Activated T-helper 1 cell treated with anti-CD3 and anti-CD28 coated beads, Interleukin-12 subunit alpha, Interleukin-12 subunit beta, Interleukin-2, Interleukin-4 antibody, amounts not matched to agents 30 ng/mL and 10 ng/mL and 1 ng/mL, durations not matched to agents 14 hours and 24 hours and 36 hours (primary cell): ENCODE data around the gene IL22. TPM values are rescaled to one million over a fixed set of nuclear protein-coding genes. Genes with fewer than 3 reads are reported as not detected.

Experiments
- DNase-seq: peaks from one replicate; pipeline ENCODE4 v3.0.0; 2021; ENCODE audit warnings: low spot score
- H3K27ac Mint-ChIP-seq: one replicate; pipeline ENCODE4 v1.8.0; 2021; ENCODE audit warnings: mild to moderate bottlenecking, mixed read lengths
- H3K27me3 Mint-ChIP-seq: one replicate; pipeline ENCODE4 v1.8.0; 2022; ENCODE audit warnings: mild to moderate bottlenecking, moderate library complexity, mixed read lengths; ENCODE audit not compliant: insufficient read depth
- H3K36me3 Mint-ChIP-seq: one replicate; pipeline ENCODE4 v1.8.0; 2021; ENCODE audit warnings: low read depth, mixed read lengths
- H3K4me1 Mint-ChIP-seq: one replicate; pipeline ENCODE4 v1.8.0; 2021; ENCODE audit warnings: low read depth, mixed read lengths
- H3K4me3 Mint-ChIP-seq: one replicate; pipeline ENCODE4 v1.8.0; 2021; ENCODE audit warnings: mild to moderate bottlenecking, moderate library complexity, mixed read lengths
- H3K9me3 Mint-ChIP-seq: one replicate; pipeline ENCODE4 v1.8.0; 2021; ENCODE audit warnings: mixed read lengths
- intact Hi-C: fragments of 100-400 bp; cut with micrococcal nuclease; formaldehyde crosslinking; loops from one replicate; pipeline ENCODE4 v1.15.1; 2024
- total RNA-seq: library from RNA; stranded (reverse); gene quantifications from 2 replicates; pipeline ENCODE4 v1.2.3, GENCODE V29; 2022

Gene IL22
- total RNA-seq, 1 donor from 2014 or later = 3.4 TPM

DNA sequence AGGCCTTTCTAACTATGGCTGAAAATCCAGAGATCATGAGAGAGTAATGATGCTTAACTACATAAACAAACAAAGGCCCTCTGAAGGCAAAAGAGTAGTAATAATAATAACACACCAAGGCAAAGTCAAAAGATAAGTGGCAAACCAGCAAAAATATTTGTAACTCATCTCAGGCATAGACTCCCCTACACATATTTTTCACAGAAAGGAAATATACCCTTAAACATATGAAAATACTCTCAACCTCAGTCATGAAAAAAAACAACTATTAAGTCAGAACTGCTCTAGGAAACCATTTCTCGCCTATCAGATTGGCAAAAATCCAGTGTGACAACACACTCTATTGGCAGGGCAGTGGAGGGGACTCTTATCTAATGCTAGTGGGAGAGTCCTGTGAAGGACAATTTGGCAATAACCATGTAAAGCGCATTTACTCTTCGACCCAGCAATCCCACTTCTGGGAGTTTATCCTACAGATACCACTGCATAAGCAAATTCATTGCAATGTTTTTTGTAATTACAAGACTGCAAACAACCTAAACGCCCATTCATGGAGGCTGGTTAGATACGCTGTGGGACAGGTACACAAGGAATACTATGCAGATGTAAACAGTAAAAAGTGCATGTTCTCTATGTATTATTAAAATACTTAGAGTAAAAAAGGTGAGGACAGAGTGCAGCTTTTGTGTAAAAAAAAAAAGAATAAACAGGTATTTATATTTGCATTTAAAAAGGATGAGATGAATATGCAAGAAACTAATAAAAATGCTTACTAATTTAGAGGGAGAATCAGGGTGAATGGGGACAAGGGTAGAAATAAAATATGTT is 26.0 kb upstream of the IL22 start:
- no peak for DNase-seq
- H3K27me3 Mint-ChIP-seq = no peaks in the 10 kb centered on the region
- peaks cover 61% of the 10 kb centered on the region for H3K4me1 Mint-ChIP-seq
- intact Hi-C loops = loop anchor here (2.0 to 10.0 kb wide), 6 partner anchors 37 to 585 kb away; no protein-coding TSS in a partner anchor
- H3K4me3 Mint-ChIP-seq = no peak overlapping the region
- no peaks in the 10 kb centered on the region for H3K36me3 Mint-ChIP-seq
- peak overlapping the region; percentile 45 for H3K27ac Mint-ChIP-seq
- H3K9me3 Mint-ChIP-seq = no peaks in the 10 kb centered on the region

- intact Hi-C loops = loop anchor here (5.0 to 10.0 kb wide), 5 partner anchors 96 to 582 kb away; no protein-coding TSS in a partner anchor
- Mint-ChIP-seq H3K4me3 (peak overlapping the region; percentile 34), H3K9me3 (no peaks in the 10 kb centered on the region), H3K27ac (peak overlapping the region; percentile 57), H3K27me3 (no peaks in the 10 kb centered on the region), H3K4me1 (peaks cover 45% of the 10 kb centered on the region), H3K36me3 (no peaks in the 10 kb centered on the region)
- DNase-seq = no peak
These were observed 23.1 kb upstream of the IL22 start for GRCh38 chr12:68276402-68276930.

GRCh38 chr12:68272732-68273131 is 19.3 kb upstream of the IL22 start:
- Mint-ChIP-seq H3K27ac (no peak overlapping the region), H3K36me3 (peaks cover 3% of the 10 kb centered on the region), H3K9me3 (no peaks in the 10 kb centered on the region), H3K27me3 (no peaks in the 10 kb centered on the region), H3K4me3 (no peak overlapping the region), H3K4me1 (peaks cover 46% of the 10 kb centered on the region)
- intact Hi-C loops = loop anchor here (10.0 kb wide), 1 partner anchor 578 kb away; no protein-coding TSS in a partner anchor
- no peak for DNase-seq

- Mint-ChIP-seq H3K36me3 (peaks cover 6% of the 10 kb centered on the region), H3K9me3 (no peaks in the 10 kb centered on the region), H3K27me3 (no peaks in the 10 kb centered on the region), H3K4me3 (no peak overlapping the region), H3K27ac (no peak overlapping the region), H3K4me1 (peaks cover 48% of the 10 kb centered on the region)
- DNase-seq = no peak
- intact Hi-C loops = loop anchor here (10.0 kb wide), 1 partner anchor 577 kb away; no protein-coding TSS in a partner anchor
These were observed 17.9 kb upstream of the IL22 start for GRCh38 chr12:68271346-68271745.

- H3K4me1 Mint-ChIP-seq = peaks cover 49% of the 10 kb centered on the region
- H3K27ac Mint-ChIP-seq = peak overlapping the region; percentile 85
- H3K27me3 Mint-ChIP-seq = no peaks in the 10 kb centered on the region
- no peak for DNase-seq
- H3K4me3 Mint-ChIP-seq = no peak overlapping the region
- H3K36me3 Mint-ChIP-seq = peaks cover 6% of the 10 kb centered on the region
- intact Hi-C loops = loop anchor here (10.0 kb wide), 1 partner anchor 576 kb away; no protein-coding TSS in a partner anchor
- peaks cover 3% of the 10 kb centered on the region for H3K9me3 Mint-ChIP-seq
These were observed 17.0 kb upstream of the IL22 start for GRCh38 chr12:68270358-68270757.

DNA sequence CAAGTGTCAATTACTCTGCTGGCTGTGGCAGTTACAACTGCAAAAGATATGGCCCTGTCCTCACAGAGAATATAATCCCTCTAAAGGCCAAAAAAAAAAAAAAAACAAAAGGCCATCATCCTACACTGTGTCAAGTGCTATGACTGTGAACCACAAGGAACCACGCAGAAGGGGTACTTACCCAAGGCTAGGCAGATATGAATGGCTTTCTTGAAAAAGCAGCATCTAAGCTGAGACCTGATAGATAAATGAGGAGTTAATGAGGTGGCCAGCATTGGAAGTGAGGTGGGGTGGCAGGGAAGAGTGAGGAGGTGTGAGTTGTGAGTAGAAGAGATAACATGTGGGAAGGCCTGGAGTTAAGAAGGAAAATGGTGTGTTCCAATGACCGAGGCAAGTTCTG is 16.4 kb upstream of the IL22 start:
- H3K4me3 Mint-ChIP-seq = peak overlapping the region; percentile 6

GRCh38 chr12:68268967-68269366 is 15.6 kb upstream of the IL22 start:
- Mint-ChIP-seq H3K27ac (peak overlapping the region; percentile 36), H3K27me3 (peaks cover 4% of the 10 kb centered on the region), H3K36me3 (peaks cover 11% of the 10 kb centered on the region), H3K9me3 (peaks cover 3% of the 10 kb centered on the region), H3K4me3 (no peak overlapping the region), H3K4me1 (peaks cover 63% of the 10 kb centered on the region)
- intact Hi-C loops = loop anchor here (1.0 to 2.0 kb wide), 3 partner anchors 8 to 148 kb away; no protein-coding TSS in a partner anchor
- DNase-seq = no peak

More for the DNA sequence above, 16.4 kb upstream of the IL22 start:
- Mint-ChIP-seq H3K9me3 (peaks cover 3% of the 10 kb centered on the region), H3K36me3 (peaks cover 10% of the 10 kb centered on the region), H3K27ac (peak overlapping the region; percentile 85), H3K4me1 (peaks cover 55% of the 10 kb centered on the region), H3K27me3 (no peaks in the 10 kb centered on the region)
- intact Hi-C loops = loop anchor here (2.0 to 10.0 kb wide), 2 partner anchors 149 to 575 kb away; no protein-coding TSS in a partner anchor
- DNase-seq = no peak

GRCh38 chr12:68267892-68268396 is 14.5 kb upstream of the IL22 start:
- peaks cover 4% of the 10 kb centered on the region for H3K27me3 Mint-ChIP-seq
- peak; percentile 24 for DNase-seq
- intact Hi-C loops = loop anchor here (1.0 to 2.0 kb wide), 3 partner anchors 9 to 147 kb away; no protein-coding TSS in a partner anchor
- peak overlapping the region; percentile 84 for H3K27ac Mint-ChIP-seq
- peak overlapping the region; percentile 51 for H3K4me3 Mint-ChIP-seq
- peaks cover 71% of the 10 kb centered on the region for H3K4me1 Mint-ChIP-seq
- peaks cover 3% of the 10 kb centered on the region for H3K9me3 Mint-ChIP-seq
- H3K36me3 Mint-ChIP-seq = peaks cover 11% of the 10 kb centered on the region

GRCh38 chr12:68264857-68265256 is 11.5 kb upstream of the IL22 start:
- Mint-ChIP-seq H3K4me1 (peaks cover 92% of the 10 kb centered on the region), H3K4me3 (peak overlapping the region; percentile 16), H3K36me3 (peaks cover 8% of the 10 kb centered on the region), H3K27me3 (peaks cover 4% of the 10 kb centered on the region), H3K9me3 (peaks cover 3% of the 10 kb centered on the region), H3K27ac (peak overlapping the region; percentile 70)
- intact Hi-C loops = no loop called here
- no peak for DNase-seq

- no peak for DNase-seq
- Mint-ChIP-seq H3K9me3 (peaks cover 3% of the 10 kb centered on the region), H3K27ac (no peak overlapping the region), H3K4me1 (peaks cover 92% of the 10 kb centered on the region), H3K4me3 (no peak overlapping the region), H3K27me3 (peaks cover 4% of the 10 kb centered on the region), H3K36me3 (peaks cover 8% of the 10 kb centered on the region)
- intact Hi-C loops = no loop called here
These were observed 10.9 kb upstream of the IL22 start for GRCh38 chr12:68264158-68264855.

- intact Hi-C loops = loop anchor here (2.0 kb wide), 1 partner anchor 53 kb away; no protein-coding TSS in a partner anchor
- no peak overlapping the region for H3K4me3 Mint-ChIP-seq
- peaks cover 3% of the 10 kb centered on the region for H3K9me3 Mint-ChIP-seq
- no peak for DNase-seq
- H3K27ac Mint-ChIP-seq = no peak overlapping the region
- H3K27me3 Mint-ChIP-seq = peaks cover 8% of the 10 kb centered on the region
- H3K4me1 Mint-ChIP-seq = peaks cover 91% of the 10 kb centered on the region
- H3K36me3 Mint-ChIP-seq = peaks cover 8% of the 10 kb centered on the region
These were observed 10.0 kb upstream of the IL22 start for GRCh38 chr12:68263366-68263765.

DNA sequence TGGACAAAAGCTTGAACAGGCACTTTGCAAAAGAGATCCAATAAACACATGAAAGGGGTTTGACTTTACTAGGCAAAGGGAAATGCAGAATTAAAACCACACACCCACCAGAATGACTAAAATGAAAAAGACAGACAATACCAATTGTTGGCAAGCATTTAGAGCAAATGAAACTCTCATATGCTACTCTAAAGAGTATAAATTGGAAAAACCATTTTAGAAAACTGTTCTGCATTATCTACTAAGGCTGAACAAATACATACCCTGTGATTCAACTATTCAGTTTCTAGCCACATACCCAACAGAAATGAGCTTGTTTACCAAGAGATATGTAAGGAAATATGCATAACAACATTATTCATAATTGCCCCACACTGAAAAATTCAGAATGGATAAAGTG is 8.5 kb upstream of the IL22 start:
- H3K27ac Mint-ChIP-seq = peak overlapping the region; percentile 49
- H3K27me3 Mint-ChIP-seq = peaks cover 11% of the 10 kb centered on the region
- H3K4me3 Mint-ChIP-seq = peak overlapping the region; percentile 19
- intact Hi-C loops = loop anchor here (1.0 to 2.0 kb wide), 2 partner anchors 55 to 111 kb away; no protein-coding TSS in a partner anchor
- H3K9me3 Mint-ChIP-seq = peaks cover 3% of the 10 kb centered on the region
- DNase-seq = no peak
- peaks cover 89% of the 10 kb centered on the region for H3K4me1 Mint-ChIP-seq
- H3K36me3 Mint-ChIP-seq = peaks cover 10% of the 10 kb centered on the region
